Measurements from ENCODE around the gene MFSD1. TPM values are rescaled to one million over a fixed set of nuclear protein-coding genes. Genes with fewer than 3 reads are reported as not detected.

Gene MFSD1
- total RNA-seq, 2 experiments from 2014 or later: 26.0 to 27.3 TPM

- H4K20me1 ChIP-seq (ENCODE audit: insufficient read depth, low read length): no peaks in the 10 kb centered on the region
- DNase-seq (ENCODE audit: low spot score): no peak
- POLR2A ChIA-PET: interaction anchor here (0.5 kb wide), 1 partner anchor 47 kb away, joined by 3 read pairs; no protein-coding TSS in a partner anchor
- no peak overlapping the region for H3K27ac ChIP-seq (ENCODE audit: low read depth, low read length, poor library complexity, severe bottlenecking)
- H3K4me1 ChIP-seq (ENCODE audit: insufficient read depth, low read length, poor library complexity, severe bottlenecking): no peaks in the 10 kb centered on the region
- H3K4me3 ChIP-seq (ENCODE audit: low read depth, low read length, poor library complexity, severe bottlenecking): no peak overlapping the region
- TF ChIP-seq EZH2phosphoT487 (IDR thresholded peaks at IDR 0.05; ENCODE audit: borderline replicate concordance, low read depth, low read length) (no peak), CTCF (conservative IDR thresholded peaks at IDR 0.05; ENCODE audit: low read length) (no peak)
- H3K36me3 ChIP-seq (ENCODE audit: insufficient read depth, low read length): no peaks in the 10 kb centered on the region
- H3K79me2 ChIP-seq (ENCODE audit: insufficient read depth, low read depth, low read length): no peaks in the 10 kb centered on the region
- no peaks in the 10 kb centered on the region for H3K9me2 ChIP-seq (ENCODE audit: insufficient read depth, low read length)
- intact Hi-C loops (cut with micrococcal nuclease; ENCODE audit: unreplicated experiment): no loop called here
- CTCF ChIA-PET (ENCODE audit: unreplicated experiment): no interaction called here
- H3K4me2 ChIP-seq (ENCODE audit: low read length): no peak overlapping the region
- H3K9me3 ChIP-seq (ENCODE audit: low read length): no peaks in the 10 kb centered on the region
- no TSS peak for BruUV-seq (replicated peaks)
- no peak overlapping the region for H2AFZ ChIP-seq (ENCODE audit: low read length)
These were observed 33.5 kb upstream of the MFSD1 start for GRCh38 chr3:158768361-158768787.

DNA sequence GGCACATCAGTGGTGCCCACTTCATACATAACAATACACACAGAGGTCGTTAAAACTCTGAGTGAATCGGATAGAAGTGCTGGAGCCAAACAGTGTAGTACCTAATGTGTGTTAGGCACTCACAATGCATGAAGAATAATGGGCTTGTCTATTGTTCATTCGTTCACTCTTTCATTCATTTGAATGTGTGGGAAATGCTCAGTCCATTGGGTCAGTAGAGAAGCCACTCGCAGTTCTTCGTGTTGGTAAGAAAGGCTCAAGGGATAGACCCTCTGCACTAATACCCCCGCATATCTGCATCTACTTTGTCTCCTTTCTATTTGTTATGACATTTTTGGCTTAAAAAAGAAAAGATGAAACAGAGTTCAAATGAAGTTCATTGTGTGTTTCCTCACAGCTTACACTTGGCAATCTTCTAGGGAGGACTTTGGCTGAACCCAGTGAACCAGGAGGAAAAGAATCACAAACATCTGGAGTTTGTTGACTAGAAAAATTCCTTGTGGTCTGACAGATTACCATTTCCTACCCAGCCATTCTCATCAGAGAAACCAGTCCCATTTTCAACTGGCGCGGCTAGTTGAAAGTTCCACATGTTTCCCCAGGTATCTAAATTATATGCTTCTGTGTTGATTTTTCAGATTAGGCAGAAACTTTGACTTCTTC lies 32.8 kb upstream of the MFSD1 start:
- H3K36me3 ChIP-seq (ENCODE audit: insufficient read depth, low read length): no peaks in the 10 kb centered on the region
- no peak overlapping the region for H3K27ac ChIP-seq (ENCODE audit: low read depth, low read length, poor library complexity, severe bottlenecking)
- H3K9me2 ChIP-seq (ENCODE audit: insufficient read depth, low read length): no peaks in the 10 kb centered on the region
- no peak for DNase-seq (ENCODE audit: low spot score)
- ChIA-PET POLR2A (interaction anchor here (0.5 kb wide), 1 partner anchor 46 kb away, joined by 3 read pairs; no protein-coding TSS in a partner anchor), CTCF (ENCODE audit: unreplicated experiment) (no interaction called here)
- no peak overlapping the region for H3K4me2 ChIP-seq (ENCODE audit: low read length)
- no peaks in the 10 kb centered on the region for H3K79me2 ChIP-seq (ENCODE audit: insufficient read depth, low read depth, low read length)
- no peak overlapping the region for H3K4me3 ChIP-seq (ENCODE audit: low read depth, low read length, poor library complexity, severe bottlenecking)
- H4K20me1 ChIP-seq (ENCODE audit: insufficient read depth, low read length): no peaks in the 10 kb centered on the region
- no TSS peak for BruUV-seq (replicated peaks)
- H3K4me1 ChIP-seq (ENCODE audit: insufficient read depth, low read length, poor library complexity, severe bottlenecking): no peaks in the 10 kb centered on the region
- no peak overlapping the region for H2AFZ ChIP-seq (ENCODE audit: low read length)
- intact Hi-C loops (cut with micrococcal nuclease; ENCODE audit: unreplicated experiment): no loop called here
- no peak for TF ChIP-seq CTCF (conservative IDR thresholded peaks at IDR 0.05; ENCODE audit: low read length)
- TF ChIP-seq EZH2phosphoT487 (IDR thresholded peaks at IDR 0.05; ENCODE audit: borderline replicate concordance, low read depth, low read length): no peak
- no peaks in the 10 kb centered on the region for H3K9me3 ChIP-seq (ENCODE audit: low read length)

DNA sequence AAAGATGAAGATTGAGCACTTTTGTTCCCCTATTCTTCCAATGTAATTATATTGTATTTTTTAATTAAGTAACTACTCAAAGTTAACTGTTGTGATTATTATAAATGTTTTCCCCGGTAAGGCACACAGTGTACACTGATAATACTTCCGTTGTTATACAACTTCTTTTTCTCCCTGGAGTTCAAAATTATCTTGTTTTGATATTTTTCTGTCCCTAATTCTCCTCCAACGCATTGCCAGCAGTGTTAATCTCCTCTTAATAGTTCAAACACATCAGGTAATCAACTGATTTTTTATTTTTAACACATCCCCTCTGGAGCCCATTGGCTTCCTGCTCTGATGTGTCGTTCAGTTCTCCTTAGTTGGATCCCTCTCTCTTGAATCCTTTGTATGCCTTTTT lies 32.3 kb upstream of the MFSD1 start:
- ChIA-PET CTCF (ENCODE audit: unreplicated experiment) (no interaction called here), POLR2A (interaction anchor here (1.2 to 1.4 kb wide), 2 partner anchors 9 to 14 kb away, joined by 3 to 4 read pairs; no protein-coding TSS in a partner anchor)
- no peaks in the 10 kb centered on the region for H3K36me3 ChIP-seq (ENCODE audit: insufficient read depth, low read length)
- H3K4me2 ChIP-seq (ENCODE audit: low read length): no peak overlapping the region
- H2AFZ ChIP-seq (ENCODE audit: low read length): no peak overlapping the region
- H3K4me3 ChIP-seq (ENCODE audit: low read depth, low read length, poor library complexity, severe bottlenecking): no peak overlapping the region
- H3K27ac ChIP-seq (ENCODE audit: low read depth, low read length, poor library complexity, severe bottlenecking): no peak overlapping the region
- BruUV-seq (replicated peaks): no TSS peak
- no peak for TF ChIP-seq CTCF (conservative IDR thresholded peaks at IDR 0.05; ENCODE audit: low read length)
- TF ChIP-seq EZH2phosphoT487 (IDR thresholded peaks at IDR 0.05; ENCODE audit: borderline replicate concordance, low read depth, low read length): no peak
- H3K4me1 ChIP-seq (ENCODE audit: insufficient read depth, low read length, poor library complexity, severe bottlenecking): no peaks in the 10 kb centered on the region
- no peaks in the 10 kb centered on the region for H3K79me2 ChIP-seq (ENCODE audit: insufficient read depth, low read depth, low read length)
- H4K20me1 ChIP-seq (ENCODE audit: insufficient read depth, low read length): no peaks in the 10 kb centered on the region
- no peaks in the 10 kb centered on the region for H3K9me2 ChIP-seq (ENCODE audit: insufficient read depth, low read length)
- no peak for DNase-seq (ENCODE audit: low spot score)
- intact Hi-C loops (cut with micrococcal nuclease; ENCODE audit: unreplicated experiment): no loop called here
- H3K9me3 ChIP-seq (ENCODE audit: low read length): no peaks in the 10 kb centered on the region
